GM12878 (cell line): Measurements from ENCODE around the gene LRRC52. TPM values are rescaled to one million over a fixed set of nuclear protein-coding genes. Genes with fewer than 3 reads are reported as not detected.

Experiments used
- ATAC-seq: fragments of 200-7000 bp; cut with Tn5 transposase; 3 replicates; pipeline ENCODE4 v1.9.1; 2020; ENCODE audit warnings: mild to moderate bottlenecking, moderate library complexity
- BruUV-seq: library from RNA; stranded (reverse); fragments of 400-500 nt; replicated peaks from 2 replicates; lab custom pipeline; 2021; lab: Mats Ljungman, UMichigan
- CTCF ChIA-PET: fragments of 300-600 bp; sonication (Branson Sonifier 250); formaldehyde crosslinking; extraction: SDS; loops from one replicate; lab custom pipeline; 2021; ENCODE audit warnings: inconsistent platforms; lab: Yijun Ruan, JAX
- POLR2A ChIA-PET: fragments of 350-600 bp; formaldehyde crosslinking; extraction: SDS; loops from one replicate; lab custom pipeline; 2021; ENCODE audit warnings: inconsistent platforms; lab: Charles Lee
- RAD21 ChIA-PET: fragments of 300-600 bp; sonication (Branson Sonifier 250); formaldehyde crosslinking; loops from one replicate; lab custom pipeline; 2023; ENCODE audit warnings: antibody characterized with exemption; ENCODE audit not compliant: unreplicated experiment; lab: Charles Lee
- SMC1A ChIA-PET: fragments of 300-600 bp; sonication (Branson Sonifier 250); formaldehyde crosslinking; loops from one replicate; lab custom pipeline; 2023; ENCODE audit not compliant: unreplicated experiment, uncharacterized antibody; lab: Charles Lee
- DNase-seq: peaks from one replicate; pipeline ENCODE4 v3.0.0-alpha.2; 2011; ENCODE audit warnings: low read depth, low spot score
- FAIRE-seq: peaks from 3 replicates; lab custom pipeline; 2011; peaks lifted over from hg19 to GRCh38; lab: Jason Lieb, UNC
- H2AFZ ChIP-seq: 2 replicates; pipeline ENCODE4 v1.6.0; 2011; ENCODE audit warnings: low read depth, low read length, control low read depth; ENCODE audit not compliant: control insufficient read depth
- H3K27ac ChIP-seq: 2 replicates; pipeline ENCODE4 v1.5.1; 2011; ENCODE audit warnings: control low read depth; ENCODE audit not compliant: control insufficient read depth, insufficient read depth
- H3K27me3 ChIP-seq, 2 experiments: replicated peaks in 1 of 2; 2 replicates each; pipeline versions ENCODE4 v1.6.0 to v1.6.1; 2011; ENCODE audit warnings: low read length in 1 of 2; ENCODE audit not compliant: control insufficient read depth in 2 of 2, insufficient read depth in 2 of 2
- H3K36me3 ChIP-seq, 2 experiments: 2 replicates each; pipeline ENCODE4 v1.5.1; 2011; ENCODE audit warnings: low read length in 1 of 2; ENCODE audit not compliant: control insufficient read depth in 2 of 2, insufficient read depth in 2 of 2
- H3K4me1 ChIP-seq: 2 replicates; pipeline ENCODE4 v1.6.1; 2011; ENCODE audit warnings: mild to moderate bottlenecking, low read length, moderate library complexity, mixed read lengths; ENCODE audit not compliant: control insufficient read depth, insufficient read depth
- H3K4me2 ChIP-seq: 2 replicates; pipeline ENCODE4 v1.6.0; 2011; ENCODE audit warnings: control low read depth; ENCODE audit not compliant: control insufficient read depth, insufficient read depth
- H3K4me3 ChIP-seq: fragments of 200-600 bp; sonication (generic); 2 replicates; pipeline ENCODE4 v1.5.1; 2016
- H3K79me2 ChIP-seq: 2 replicates; pipeline ENCODE4 v1.6.0; 2011; ENCODE audit warnings: low read length; ENCODE audit not compliant: control insufficient read depth, insufficient read depth
- H3K9ac ChIP-seq: 2 replicates; pipeline ENCODE4 v1.8.0; 2011; ENCODE audit warnings: low read length, control low read depth, mixed read lengths; ENCODE audit not compliant: control insufficient read depth, insufficient read depth
- H3K9me3 ChIP-seq: replicated peaks from 3 replicates; pipeline ENCODE4 v1.5.1; 2011; ENCODE audit warnings: mild to moderate bottlenecking, low read length; ENCODE audit not compliant: control insufficient read depth, insufficient read depth
- H4K20me1 ChIP-seq: 2 replicates; pipeline ENCODE4 v1.6.0; 2011; ENCODE audit not compliant: control insufficient read depth, insufficient read depth
- CBFB ChIP-seq: IDR thresholded peaks from 2 replicates; pipeline ENCODE4 v1.6.1; 2016; ENCODE audit warnings: antibody characterized with exemption, low read depth
- EGR1 ChIP-seq, 2 experiments: IDR thresholded peaks; 1 replicate in 1 of 2; 2 replicates in 1 of 2; pipeline ENCODE4 v1.6.1; 2011 to 2012; ENCODE audit warnings: low read depth in 2 of 2, low read length in 2 of 2, borderline replicate concordance in 1 of 2, mild to moderate bottlenecking in 1 of 2, moderate library complexity in 1 of 2
- JUND ChIP-seq: IDR thresholded peaks from 2 replicates; pipeline ENCODE4 v1.6.1; 2012; ENCODE audit warnings: low read depth, mild to moderate bottlenecking, low read length, improper control_type of control experiment, moderate library complexity
- POLR2A ChIP-seq: IDR thresholded peaks from 2 replicates; pipeline ENCODE4 v1.6.1; 2011; ENCODE audit warnings: low read depth, mild to moderate bottlenecking, low read length
- SIN3A ChIP-seq: IDR thresholded peaks from 2 replicates; pipeline ENCODE4 v1.6.1; 2012; ENCODE audit warnings: low read depth, low read length, improper control_type of control experiment
- SMARCA5 ChIP-seq: fragments of 450-650 bp; IDR thresholded peaks from 2 replicates; pipeline ENCODE4 v1.6.1; 2017; ENCODE audit warnings: mild to moderate bottlenecking
- STAT3 ChIP-seq: IDR thresholded peaks from 2 replicates; pipeline ENCODE4 v1.6.1; 2011; ENCODE audit warnings: low read depth, low read length, improper control_type of control experiment
- TCF3 ChIP-seq: IDR thresholded peaks from 2 replicates; pipeline ENCODE4 v1.6.1; 2012; ENCODE audit warnings: low read depth, mild to moderate bottlenecking, low read length, borderline replicate concordance; ENCODE audit not compliant: insufficient read depth
- USF2 ChIP-seq: IDR thresholded peaks from 2 replicates; pipeline ENCODE4 v1.6.1; 2011; ENCODE audit warnings: low read depth, low read length, improper control_type of control experiment, borderline replicate concordance
- ZBTB40 ChIP-seq: fragments of 450-650 bp; IDR thresholded peaks from 2 replicates; pipeline ENCODE4 v1.6.1; 2016; ENCODE audit warnings: mild to moderate bottlenecking, moderate library complexity, borderline replicate concordance
- WGBS: methylation state at CpG from one replicate; pipeline ENCODE4 v1.1.6; 2016; ENCODE audit warnings: low lambda C conversion rate; ENCODE audit not compliant: insufficient replicate concordance, insufficient coverage; ENCODE audit errors: missing lambda C conversion rate; 5-methylcytosine and 5-hydroxymethylcytosine counted together
- in situ Hi-C: fragments of 300-500 bp; cut with MboI; formaldehyde crosslinking; loops from 9 replicates; pipeline ENCODE4 v1.14.3; 2018; ENCODE audit warnings: mixed read lengths
- intact Hi-C: fragments of 100-400 bp; cut with micrococcal nuclease; formaldehyde crosslinking; loops from one replicate; pipeline ENCODE4 v1.14.2; 2022; ENCODE audit not compliant: unreplicated experiment
- polyA plus RNA-seq, 11 experiments: library from polyadenylated mRNA; depleted of rRNA in 4 of 11; unstranded in 6 of 11; stranded (reverse) in 5 of 11; fragments of >200 nt; fragmentation: Nextera tagmentation in 4 of 11; fragmentation: Illumina TruSeq in 1 of 11; extraction: Ambion mirVana in 4 of 11; extraction: Trizol in 1 of 11; gene quantifications; 1 replicate in 1 of 11; 2 replicates in 10 of 11; pipeline versions ENCODE4 v1.2.1 to v1.2.3, GENCODE V29; 2011 to 2016; ENCODE audit warnings: inconsistent platforms in 2 of 11, missing spikeins in 2 of 11, low read depth in 1 of 11
- total RNA-seq, 4 experiments: library from RNA; depleted of rRNA in 3 of 4; stranded (reverse); fragments of >200 nt in 3 of 4; fragmentation: Illumina TruSeq in 1 of 4; extraction: Trizol in 1 of 4; gene quantifications; 2 replicates each; pipeline versions ENCODE4 v1.2.1 to v1.2.3, GENCODE V29; 2013 to 2021
- TF ChIP-seq, protein P1 (sequence below): fragments of 150-350 bp; IDR thresholded peaks from 2 replicates; pipeline ENCODE4 v1.6.1; 2014; ENCODE audit warnings: mild to moderate bottlenecking, low read depth, low read length
- TF ChIP-seq, protein P2 (sequence below): IDR thresholded peaks from 2 replicates; pipeline ENCODE4 v1.6.1; 2011; ENCODE audit warnings: mild to moderate bottlenecking, low read depth, low read length, moderate library complexity; ENCODE audit not compliant: insufficient replicate concordance
- TF ChIP-seq, protein P3 (sequence below): fragments of 450-650 bp; formaldehyde crosslinking; IDR thresholded peaks from 2 replicates; pipeline ENCODE4 v1.5.0; 2022; ENCODE audit warnings: mild to moderate bottlenecking, missing genetic modification characterization

LRRC52 gene
- total and polyA plus RNA-seq, 10 of the 15 experiments (the other 5 are each of a cell fraction or from before 2014, with no cell fraction given): not detected

GRCh38 chr1:165573787-165574186 is 30.0 kb downstream of the LRRC52 start:
- H4K20me1 ChIP-seq: no peaks in the 10 kb centered on the region
- H3K4me2 ChIP-seq: no peak overlapping the region
- no peaks in the 10 kb centered on the region for H3K79me2 ChIP-seq
- H3K27me3 ChIP-seq: peaks cover 0 to 4% of the 10 kb centered on the region in 2 experiments; a peak in 3 of 4 replicates
- ChIA-PET SMC1A (no interaction called here), POLR2A (no interaction called here), CTCF (interaction anchor here (1.2 to 1.4 kb wide), 2 partner anchors 20 to 206 kb away, joined by 4 read pairs; no protein-coding TSS in a partner anchor), RAD21 (no interaction called here)
- no peaks in the 10 kb centered on the region for H3K9me3 ChIP-seq
- no peaks in the 10 kb centered on the region for H3K4me1 ChIP-seq
- no peak overlapping the region for H3K4me3 ChIP-seq
- H2AFZ ChIP-seq: no peak overlapping the region
- intact Hi-C loops (no loop called here), in situ Hi-C loops (no loop called here)
- FAIRE-seq (no peak), ATAC-seq (no peak), DNase-seq (no peak)
- no peak overlapping the region for H3K9ac ChIP-seq
- BruUV-seq: no TSS peak
- 0% methylated on average over 1 of the region's 1 CpG for WGBS
- H3K36me3 ChIP-seq: no peaks in the 10 kb centered on the region
- no peak overlapping the region for H3K27ac ChIP-seq
- TF ChIP-seq SMARCA5 (no peak), USF2 (no peak), STAT3 (no peak), SIN3A (no peak), CBFB (no peak), POLR2A (no peak), TCF3 (no peak), EGR1 (IDR thresholded peaks at IDR 0.05; ENCODE audit: borderline replicate concordance in 1 of 2, low read depth in 2 of 2, low read length in 2 of 2) (no peak), JUND (no peak), ZBTB40 (no peak)
- TF ChIP-seq, protein P1, sequence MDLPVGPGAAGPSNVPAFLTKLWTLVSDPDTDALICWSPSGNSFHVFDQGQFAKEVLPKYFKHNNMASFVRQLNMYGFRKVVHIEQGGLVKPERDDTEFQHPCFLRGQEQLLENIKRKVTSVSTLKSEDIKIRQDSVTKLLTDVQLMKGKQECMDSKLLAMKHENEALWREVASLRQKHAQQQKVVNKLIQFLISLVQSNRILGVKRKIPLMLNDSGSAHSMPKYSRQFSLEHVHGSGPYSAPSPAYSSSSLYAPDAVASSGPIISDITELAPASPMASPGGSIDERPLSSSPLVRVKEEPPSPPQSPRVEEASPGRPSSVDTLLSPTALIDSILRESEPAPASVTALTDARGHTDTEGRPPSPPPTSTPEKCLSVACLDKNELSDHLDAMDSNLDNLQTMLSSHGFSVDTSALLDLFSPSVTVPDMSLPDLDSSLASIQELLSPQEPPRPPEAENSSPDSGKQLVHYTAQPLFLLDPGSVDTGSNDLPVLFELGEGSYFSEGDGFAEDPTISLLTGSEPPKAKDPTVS: no peak
- TF ChIP-seq, protein P2, sequence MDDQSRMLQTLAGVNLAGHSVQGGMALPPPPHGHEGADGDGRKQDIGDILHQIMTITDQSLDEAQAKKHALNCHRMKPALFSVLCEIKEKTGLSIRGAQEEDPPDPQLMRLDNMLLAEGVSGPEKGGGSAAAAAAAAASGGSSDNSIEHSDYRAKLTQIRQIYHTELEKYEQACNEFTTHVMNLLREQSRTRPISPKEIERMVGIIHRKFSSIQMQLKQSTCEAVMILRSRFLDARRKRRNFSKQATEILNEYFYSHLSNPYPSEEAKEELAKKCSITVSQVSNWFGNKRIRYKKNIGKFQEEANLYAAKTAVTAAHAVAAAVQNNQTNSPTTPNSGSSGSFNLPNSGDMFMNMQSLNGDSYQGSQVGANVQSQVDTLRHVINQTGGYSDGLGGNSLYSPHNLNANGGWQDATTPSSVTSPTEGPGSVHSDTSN: no peak
- TF ChIP-seq, protein P3, sequence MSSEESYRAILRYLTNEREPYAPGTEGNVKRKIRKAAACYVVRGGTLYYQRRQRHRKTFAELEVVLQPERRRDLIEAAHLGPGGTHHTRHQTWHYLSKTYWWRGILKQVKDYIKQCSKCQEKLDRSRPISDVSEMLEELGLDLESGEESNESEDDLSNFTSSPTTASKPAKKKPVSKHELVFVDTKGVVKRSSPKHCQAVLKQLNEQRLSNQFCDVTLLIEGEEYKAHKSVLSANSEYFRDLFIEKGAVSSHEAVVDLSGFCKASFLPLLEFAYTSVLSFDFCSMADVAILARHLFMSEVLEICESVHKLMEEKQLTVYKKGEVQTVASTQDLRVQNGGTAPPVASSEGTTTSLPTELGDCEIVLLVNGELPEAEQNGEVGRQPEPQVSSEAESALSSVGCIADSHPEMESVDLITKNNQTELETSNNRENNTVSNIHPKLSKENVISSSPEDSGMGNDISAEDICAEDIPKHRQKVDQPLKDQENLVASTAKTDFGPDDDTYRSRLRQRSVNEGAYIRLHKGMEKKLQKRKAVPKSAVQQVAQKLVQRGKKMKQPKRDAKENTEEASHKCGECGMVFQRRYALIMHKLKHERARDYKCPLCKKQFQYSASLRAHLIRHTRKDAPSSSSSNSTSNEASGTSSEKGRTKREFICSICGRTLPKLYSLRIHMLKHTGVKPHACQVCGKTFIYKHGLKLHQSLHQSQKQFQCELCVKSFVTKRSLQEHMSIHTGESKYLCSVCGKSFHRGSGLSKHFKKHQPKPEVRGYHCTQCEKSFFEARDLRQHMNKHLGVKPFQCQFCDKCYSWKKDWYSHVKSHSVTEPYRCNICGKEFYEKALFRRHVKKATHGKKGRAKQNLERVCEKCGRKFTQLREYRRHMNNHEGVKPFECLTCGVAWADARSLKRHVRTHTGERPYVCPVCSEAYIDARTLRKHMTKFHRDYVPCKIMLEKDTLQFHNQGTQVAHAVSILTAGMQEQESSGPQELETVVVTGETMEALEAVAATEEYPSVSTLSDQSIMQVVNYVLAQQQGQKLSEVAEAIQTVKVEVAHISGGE (CRISPR knock-in tag): no peak
